HG02943 (cell line): ENCODE data around the gene REC114.

Source experiments
- ATAC-seq: cut with Tn5 transposase; IDR thresholded peaks from one replicate; pipeline ENCODE4 v1.9.1; 2021; ENCODE audit warnings: mild to moderate bottlenecking, low read depth, moderate library complexity; ENCODE audit not compliant: unreplicated experiment

REC114 gene

DNA sequence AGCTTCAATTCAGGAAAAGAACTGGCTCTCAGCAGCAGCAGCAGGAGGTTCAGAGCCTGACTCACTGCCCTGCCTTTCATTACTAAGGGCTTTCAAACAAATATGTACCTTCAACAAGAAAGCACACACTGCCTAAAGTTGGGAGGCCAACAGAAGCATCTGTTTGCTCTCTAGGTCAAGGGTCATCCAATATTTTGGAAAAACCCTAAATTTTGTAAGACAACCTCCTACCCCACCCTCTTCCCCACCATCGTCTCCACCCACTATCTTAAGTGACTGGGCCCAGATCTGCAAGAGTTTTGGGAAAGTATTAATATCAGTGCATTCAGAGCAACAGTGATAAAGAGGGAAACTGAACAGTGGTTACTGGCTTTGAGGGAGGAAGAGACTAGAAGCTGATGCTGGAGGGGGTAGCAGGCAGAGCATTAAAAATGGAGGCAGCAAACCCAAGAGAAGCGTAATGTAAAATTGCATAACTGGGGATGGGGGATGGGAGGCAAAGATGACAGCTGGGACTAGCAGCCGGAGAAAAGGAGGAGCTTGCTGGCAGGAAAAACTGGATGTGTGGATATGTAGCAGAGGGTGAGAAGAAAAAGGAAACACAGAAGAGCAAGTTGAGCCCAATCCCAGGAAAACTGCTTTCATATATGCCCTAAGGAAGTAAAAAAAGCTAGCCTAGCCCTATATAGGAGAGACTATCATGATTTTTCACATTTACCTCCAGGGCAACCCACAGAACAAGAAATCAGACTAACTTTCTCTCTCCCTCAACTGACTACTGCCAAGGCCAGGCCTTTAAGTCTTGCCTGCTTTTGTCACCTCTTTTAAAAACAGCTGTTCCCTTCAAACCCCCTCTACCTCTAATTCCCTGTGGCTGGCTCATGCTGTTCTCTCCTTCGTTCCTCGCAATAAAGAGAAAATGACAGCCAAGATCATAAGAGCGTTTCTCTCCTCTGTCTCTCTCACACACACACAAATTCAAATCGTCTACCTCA is 158.8 kb downstream of the REC114 start:
- ATAC-seq: no peak

DNA sequence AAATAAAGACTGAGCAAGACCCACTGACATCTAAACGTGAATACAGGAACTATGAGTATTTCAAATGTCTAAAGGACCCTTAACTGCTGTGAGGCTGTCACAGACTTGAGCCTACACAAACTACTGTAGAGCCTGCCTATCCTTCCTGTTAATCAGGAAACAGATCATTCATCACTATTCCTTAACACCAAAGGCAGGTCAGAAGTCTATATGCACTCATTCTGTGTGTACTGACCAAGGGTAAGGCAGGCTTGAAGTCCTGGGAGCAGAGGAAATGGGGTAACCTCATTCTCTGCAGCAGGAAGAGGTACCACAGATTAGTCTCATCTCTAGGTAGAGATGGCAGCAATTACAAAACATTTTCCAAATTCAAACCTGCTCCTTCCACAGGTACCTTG is 159.5 kb downstream of the REC114 start:
- no peak for ATAC-seq

DNA sequence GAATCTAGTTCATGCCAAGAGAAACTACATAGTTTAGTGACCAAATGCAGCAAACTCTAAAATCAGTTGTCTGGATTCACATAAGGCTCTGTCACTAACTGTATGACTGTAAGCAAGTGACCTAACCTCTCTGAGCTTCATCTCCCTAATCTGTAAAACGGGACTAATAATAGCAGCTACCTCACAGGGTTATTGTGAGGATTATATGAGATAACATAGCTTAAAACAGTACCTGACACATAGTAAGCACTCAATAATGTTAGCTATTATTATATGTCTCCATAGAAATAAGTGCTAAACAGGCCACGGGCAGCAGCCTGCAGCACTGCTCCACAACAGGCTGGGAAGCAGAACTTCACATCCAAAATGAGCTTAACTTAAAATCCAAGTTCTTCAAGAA is 160.0 kb downstream of the REC114 start:
- no peak for ATAC-seq

DNA sequence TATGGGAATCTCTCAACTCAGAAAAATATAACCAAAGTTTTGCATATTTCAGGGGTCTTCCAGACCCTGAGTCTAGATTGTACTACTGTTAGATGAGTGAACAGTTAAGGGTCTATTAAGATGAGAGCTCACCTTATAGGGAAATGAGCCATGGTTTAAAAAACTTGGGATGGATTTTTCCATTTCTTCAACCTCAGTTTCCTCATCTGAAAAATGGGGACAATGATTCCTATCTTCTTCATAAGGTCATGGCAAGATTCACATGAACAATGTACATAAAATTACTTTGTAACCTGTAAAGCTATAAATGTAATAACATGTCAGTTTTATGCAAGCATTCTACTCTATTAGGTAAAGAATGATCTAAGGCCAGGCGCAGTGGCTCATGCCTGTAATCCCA is 161.5 kb downstream of the REC114 start:
- no peak for ATAC-seq

DNA sequence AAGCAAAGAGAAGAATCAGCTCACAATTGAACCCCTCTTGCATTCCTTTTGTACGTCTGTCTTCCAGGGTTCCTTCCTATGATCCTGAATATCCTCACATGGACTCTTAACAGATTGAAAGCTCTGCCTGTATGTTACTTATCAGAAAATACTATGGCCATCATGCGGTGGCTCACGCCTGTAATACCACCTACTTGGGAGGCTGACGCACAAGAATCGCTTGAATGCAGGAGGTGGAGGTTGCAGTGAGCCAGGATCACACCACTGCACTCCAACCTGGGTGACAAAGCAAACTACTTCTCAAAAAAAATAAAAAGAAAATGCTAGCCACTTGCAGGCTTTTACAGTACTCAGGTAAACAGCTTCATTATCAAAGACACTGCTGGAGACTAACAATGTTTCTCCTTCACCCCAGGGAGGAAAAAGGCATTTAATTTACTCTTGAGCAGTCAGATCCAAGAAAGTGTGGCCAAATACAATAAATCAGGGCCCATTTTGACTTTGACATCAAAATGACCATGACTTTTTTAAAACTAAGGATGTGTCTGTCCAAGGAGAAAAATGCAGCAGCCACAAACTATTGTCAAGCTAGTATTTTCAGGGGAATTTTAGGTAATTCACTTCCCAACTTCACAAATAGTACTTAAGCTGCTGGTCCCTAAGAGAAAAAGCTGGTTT is 162.9 kb downstream of the REC114 start:
- no peak for ATAC-seq

GRCh38 chr15:73607405-73607804 is 164.4 kb downstream of the REC114 start:
- ATAC-seq: no peak

- no peak for ATAC-seq
Observed at GRCh38 chr15:73607843-73608242, 164.9 kb downstream of the REC114 start.

DNA sequence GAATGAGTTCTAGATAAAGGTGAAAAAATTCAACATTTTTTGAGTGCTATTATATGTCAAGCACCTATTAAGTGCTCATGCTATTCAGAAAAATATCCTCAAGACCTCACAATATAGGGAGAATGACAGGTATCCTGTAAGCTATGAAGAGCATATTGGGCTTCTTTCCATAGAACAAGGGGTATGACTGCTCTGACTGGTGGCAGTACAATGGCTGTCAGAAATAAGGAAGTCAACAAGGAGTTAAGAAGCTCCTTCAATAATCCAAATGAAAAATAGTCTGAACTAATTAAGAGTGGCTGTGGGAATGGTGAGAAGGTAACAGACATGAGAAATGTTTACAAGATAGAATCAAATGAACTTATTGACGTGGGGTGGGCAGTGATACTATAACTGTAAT is 165.5 kb downstream of the REC114 start:
- no peak for ATAC-seq

GRCh38 chr15:73608941-73609340 is 166.0 kb downstream of the REC114 start:
- ATAC-seq: no peak
